Spleen (tissue), 11 donors: ENCODE data around the gene POLR1E. TPM values are rescaled to one million over a fixed set of nuclear protein-coding genes. Genes with fewer than 3 reads are reported as not detected.
A peak's percentile ranks its signal among the peaks of the same experiment; 100 is the strongest.

Experiments used
- DNase-seq: peaks from one replicate; pipeline ENCODE4 v3.0.0-alpha.2; 2020
- H3K27ac ChIP-seq, 8 donors: fragments of 200-600 bp; sonication (generic) in 7 of 8; 1 replicate in 4 of 8; 2 replicates in 4 of 8; pipeline versions ENCODE4 v1.5.0 to v1.8.0; 2016 to 2021; ENCODE audit warnings: inconsistent platforms in 4 of 8, mild to moderate bottlenecking in 4 of 8, moderate library complexity in 1 of 8
- H3K27me3 ChIP-seq, 7 donors: fragments of 200-600 bp; sonication (generic) in 6 of 7; replicated peaks in 1 of 7; 1 replicate in 4 of 7; 2 replicates in 3 of 7; pipeline versions ENCODE4 v1.5.0 to v1.8.0; 2016 to 2021; ENCODE audit warnings: inconsistent platforms in 3 of 7, mild to moderate bottlenecking in 1 of 7
- H3K36me3 ChIP-seq, 6 donors: fragments of 200-600 bp; sonication (generic) in 5 of 6; 1 replicate in 4 of 6; 2 replicates in 2 of 6; pipeline versions ENCODE4 v1.5.0 to v1.8.0; 2016 to 2021; ENCODE audit warnings: inconsistent platforms in 2 of 6
- H3K4me1 ChIP-seq, 6 donors: fragments of 200-600 bp; sonication (generic) in 5 of 6; 1 replicate in 3 of 6; 2 replicates in 3 of 6; pipeline versions ENCODE4 v1.5.0 to v1.8.0; 2016 to 2021; ENCODE audit warnings: inconsistent platforms in 3 of 6
- H3K4me3 ChIP-seq, 8 donors: fragments of 200-600 bp; sonication (generic) in 7 of 8; 1 replicate in 4 of 8; 2 replicates in 4 of 8; pipeline versions ENCODE4 v1.5.0 to v1.8.0; 2016 to 2021; ENCODE audit warnings: inconsistent platforms in 4 of 8, mild to moderate bottlenecking in 4 of 8, moderate library complexity in 2 of 8
- H3K9me3 ChIP-seq, 8 donors: fragments of 200-600 bp; sonication (generic) in 7 of 8; 1 replicate in 4 of 8; 2 replicates in 4 of 8; pipeline versions ENCODE4 v1.5.0 to v1.8.0; 2016 to 2021; ENCODE audit warnings: inconsistent platforms in 4 of 8
- POLR2A ChIP-seq, 3 donors: fragments of 450-650 bp; IDR thresholded peaks; one replicate each; pipeline ENCODE4 v1.5.1; 2017; ENCODE audit warnings: antibody characterized with exemption in 3 of 3, mild to moderate bottlenecking in 1 of 3
- POLR2AphosphoS5 ChIP-seq, 3 donors: sonication (generic); formaldehyde crosslinking; IDR thresholded peaks; one replicate each; pipeline ENCODE4 v1.5.1; 2017; ENCODE audit warnings: antibody characterized with exemption in 3 of 3
- WGBS, 5 donors: extraction: QIAGEN DNeasy Blood & Tissue Kit in 3 of 5; methylation state at CpG; one replicate each; pipeline versions ENCODE4 v1.1.5 to v1.1.7; 2013 to 2018; 5-methylcytosine and 5-hydroxymethylcytosine counted together
- intact Hi-C: fragments of 100-400 bp; cut with DNase I; formaldehyde crosslinking; loops from one replicate; pipeline ENCODE4 v1.15.0; 2023; ENCODE audit warnings: low total_unique reads
- polyA plus RNA-seq, 3 donors: library from polyadenylated mRNA; stranded (reverse); fragments of 200-250 nt; gene quantifications; one replicate each; pipeline ENCODE4 v1.2.1, GENCODE V29; 2013
- total RNA-seq, 7 donors: library from RNA; depleted of rRNA in 3 of 7; stranded (reverse); fragments of >200 nt in 3 of 7; fragmentation: NEBNext Ultra II Directional in 4 of 7; extraction: Animal tissue kit (Norgen Biotek cat#: 25700) in 4 of 7; gene quantifications; one replicate each; pipeline versions ENCODE4 v1.1.0 to v1.2.1, GENCODE V29; 2016 to 2021
- TF ChIP-seq, protein P1 (sequence below), 11 experiments: fragments of 200-600 bp in 7 of 11; fragments of 450-650 bp in 4 of 11; sonication (generic) in 4 of 11; IDR thresholded peaks in 8 of 11; conservative IDR thresholded peaks in 3 of 11; 1 replicate in 7 of 11; 2 replicates in 4 of 11; pipeline versions ENCODE4 v1.4.0 to v1.8.0; 2016 to 2021; ENCODE audit warnings: antibody characterized with exemption in 11 of 11, inconsistent platforms in 4 of 11, mild to moderate bottlenecking in 1 of 11
- donor health status: healthy with polysubstance abuse.
- donor health status: DM: no; HTN: no; CAD: no; lungs with moderate emphysema.
- donor health status: DM: no; HTN: no; CAD: no.
- donor health status: Bipolar disorder and iron deficiency.
- donor health status: healthy.
- donor health status: DM: no; HTN: no; CAD: no.
- donor health status: DM: yes; HTN: yes; CAD: no.

Gene POLR1E
- total and polyA plus RNA-seq, 10 donors = 14.4 to 21.0 (median 18.0) TPM

GRCh38 chr9:37497320-37497719, 11.6 kb downstream of the POLR1E start:
- TF ChIP-seq POLR2AphosphoS5 (IDR thresholded peaks at IDR 0.05) = no peak
- no peak for TF ChIP-seq POLR2A (IDR thresholded peaks at IDR 0.05)
- TF ChIP-seq, protein P1, sequence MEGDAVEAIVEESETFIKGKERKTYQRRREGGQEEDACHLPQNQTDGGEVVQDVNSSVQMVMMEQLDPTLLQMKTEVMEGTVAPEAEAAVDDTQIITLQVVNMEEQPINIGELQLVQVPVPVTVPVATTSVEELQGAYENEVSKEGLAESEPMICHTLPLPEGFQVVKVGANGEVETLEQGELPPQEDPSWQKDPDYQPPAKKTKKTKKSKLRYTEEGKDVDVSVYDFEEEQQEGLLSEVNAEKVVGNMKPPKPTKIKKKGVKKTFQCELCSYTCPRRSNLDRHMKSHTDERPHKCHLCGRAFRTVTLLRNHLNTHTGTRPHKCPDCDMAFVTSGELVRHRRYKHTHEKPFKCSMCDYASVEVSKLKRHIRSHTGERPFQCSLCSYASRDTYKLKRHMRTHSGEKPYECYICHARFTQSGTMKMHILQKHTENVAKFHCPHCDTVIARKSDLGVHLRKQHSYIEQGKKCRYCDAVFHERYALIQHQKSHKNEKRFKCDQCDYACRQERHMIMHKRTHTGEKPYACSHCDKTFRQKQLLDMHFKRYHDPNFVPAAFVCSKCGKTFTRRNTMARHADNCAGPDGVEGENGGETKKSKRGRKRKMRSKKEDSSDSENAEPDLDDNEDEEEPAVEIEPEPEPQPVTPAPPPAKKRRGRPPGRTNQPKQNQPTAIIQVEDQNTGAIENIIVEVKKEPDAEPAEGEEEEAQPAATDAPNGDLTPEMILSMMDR (IDR thresholded peaks at IDR 0.05 in 8 of 11, conservative IDR thresholded peaks at IDR 0.05 in 3 of 11) = no peak
- intact Hi-C loops = no loop called here

GRCh38 chr9:37498457-37498856, 12.7 kb downstream of the POLR1E start:
- 54 to 97% (median 69%) methylated on average over 3 of the region's 3 CpGs for WGBS, 5 donors
- Histone ChIP-seq H3K4me3 (no peak overlapping the region), H3K27me3 (no peaks in the 10 kb centered on the region), H3K36me3 (peaks cover 0 to 100% (median 88%) of the 10 kb centered on the region in 6 donors), H3K4me1 (peaks cover 0 to 15% (median 0%) of the 10 kb centered on the region in 6 donors), H3K27ac (no peak overlapping the region), H3K9me3 (no peaks in the 10 kb centered on the region)
- DNase-seq = no peak
- TF ChIP-seq, protein P1 (IDR thresholded peaks at IDR 0.05 in 8 of 11, conservative IDR thresholded peaks at IDR 0.05 in 3 of 11) = no peak
- TF ChIP-seq POLR2A (IDR thresholded peaks at IDR 0.05) = no peak
- no peak for TF ChIP-seq POLR2AphosphoS5 (IDR thresholded peaks at IDR 0.05)
- intact Hi-C loops = no loop called here

More at GRCh38 chr9:37497320-37497719, 11.6 kb downstream of the POLR1E start:
- no peak overlapping the region for H3K27ac ChIP-seq
- H3K4me1 ChIP-seq = peaks cover 0 to 13% (median 0%) of the 10 kb centered on the region in 6 donors
- DNase-seq = no peak
- H3K27me3 ChIP-seq = no peaks in the 10 kb centered on the region
- 93 to 100% (median 98%) methylated on average over 3 of the region's 3 CpGs for WGBS, 5 donors
- no peak overlapping the region for H3K4me3 ChIP-seq
- no peaks in the 10 kb centered on the region for H3K9me3 ChIP-seq
- peaks cover 1 to 100% (median 89%) of the 10 kb centered on the region in 6 donors for H3K36me3 ChIP-seq

GRCh38 chr9:37499297-37499696, 13.5 kb downstream of the POLR1E start:
- WGBS, 5 donors = 87 to 100% (median 95%) methylated on average over 6 of the region's 6 CpGs
- H3K4me1 ChIP-seq = peaks cover 0 to 23% (median 3%) of the 10 kb centered on the region in 6 donors
- H3K27me3 ChIP-seq = no peaks in the 10 kb centered on the region
- H3K9me3 ChIP-seq = no peaks in the 10 kb centered on the region
- no peak overlapping the region for H3K27ac ChIP-seq
- no peak for DNase-seq
- TF ChIP-seq, protein P1 (IDR thresholded peaks at IDR 0.05 in 8 of 11, conservative IDR thresholded peaks at IDR 0.05 in 3 of 11) = no peak
- TF ChIP-seq POLR2A (IDR thresholded peaks at IDR 0.05) = no peak
- no peak for TF ChIP-seq POLR2AphosphoS5 (IDR thresholded peaks at IDR 0.05)
- no peak overlapping the region for H3K4me3 ChIP-seq
- intact Hi-C loops = no loop called here
- peaks cover 0 to 99% (median 87%) of the 10 kb centered on the region in 6 donors for H3K36me3 ChIP-seq

DNA sequence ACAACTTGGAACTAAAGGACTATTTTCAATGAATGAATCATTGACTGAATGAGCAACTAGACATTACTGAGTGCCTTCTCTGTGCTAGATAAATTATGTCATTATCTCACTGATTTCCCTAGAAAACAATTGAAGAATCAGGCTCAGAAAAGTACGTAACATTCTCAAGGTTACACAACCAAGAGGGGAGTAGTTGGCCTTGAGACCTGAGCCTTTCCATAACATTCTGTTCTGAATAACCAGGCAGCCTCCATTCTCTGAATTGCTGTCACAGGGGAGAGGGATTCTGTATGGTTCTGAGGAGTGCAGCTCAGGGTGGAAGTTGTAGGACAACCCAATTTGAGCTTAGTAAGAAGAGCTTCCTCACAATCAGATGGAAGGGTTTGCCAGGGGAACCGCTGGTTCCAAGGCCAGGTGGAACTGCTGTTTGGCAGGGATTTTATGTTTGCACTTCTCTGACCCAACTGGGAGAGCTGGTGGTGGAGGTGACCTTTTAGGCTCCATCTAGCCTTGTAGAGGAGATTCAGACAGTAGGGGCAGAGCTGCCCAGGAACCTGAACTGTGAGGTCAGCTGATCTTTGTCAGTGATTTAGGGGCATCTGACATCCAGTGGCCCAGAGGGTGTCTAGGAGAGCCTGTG, 16.3 kb downstream of the POLR1E start:
- Histone ChIP-seq H3K9me3 (no peaks in the 10 kb centered on the region), H3K4me3 (no peak overlapping the region), H3K36me3 (peaks cover 0 to 93% (median 70%) of the 10 kb centered on the region in 6 donors), H3K4me1 (peaks cover 0 to 29% (median 3%) of the 10 kb centered on the region in 6 donors), H3K27me3 (no peaks in the 10 kb centered on the region), H3K27ac (peak overlapping the region in 5 of 8 donors; percentile 5 to 51 (median 25))
- TF ChIP-seq POLR2A (IDR thresholded peaks at IDR 0.05) (no peak), POLR2AphosphoS5 (IDR thresholded peaks at IDR 0.05) (no peak)
- TF ChIP-seq, protein P1 (IDR thresholded peaks at IDR 0.05 in 8 of 11, conservative IDR thresholded peaks at IDR 0.05 in 3 of 11) = no peak
- DNase-seq = no peak
- WGBS, 5 donors = 60 to 86% (median 62%) methylated on average over 2 of the region's 2 CpGs
- intact Hi-C loops = no loop called here
